OCI-LY1 (cell line): ENCODE measurements around the gene CCDC63.

Experiments
- EZH2 ChIP-seq: fragments of 200-600 bp; sonication (generic), shearing (Covaris generic); IDR thresholded peaks from 2 replicates; pipeline ENCODE4 v1.8.0; 2017; ENCODE audit warnings: borderline replicate concordance, mixed run types, mild to moderate bottlenecking, antibody characterized with exemption, low read length, moderate library complexity, mixed read lengths
- TF ChIP-seq, protein P1 (sequence below): fragments of 200-600 bp; sonication (generic), shearing (Covaris generic); IDR thresholded peaks from 2 replicates; pipeline ENCODE4 v1.5.1; 2017; ENCODE audit warnings: mild to moderate bottlenecking, antibody characterized with exemption, low read length, moderate library complexity, mixed read lengths

DNA sequence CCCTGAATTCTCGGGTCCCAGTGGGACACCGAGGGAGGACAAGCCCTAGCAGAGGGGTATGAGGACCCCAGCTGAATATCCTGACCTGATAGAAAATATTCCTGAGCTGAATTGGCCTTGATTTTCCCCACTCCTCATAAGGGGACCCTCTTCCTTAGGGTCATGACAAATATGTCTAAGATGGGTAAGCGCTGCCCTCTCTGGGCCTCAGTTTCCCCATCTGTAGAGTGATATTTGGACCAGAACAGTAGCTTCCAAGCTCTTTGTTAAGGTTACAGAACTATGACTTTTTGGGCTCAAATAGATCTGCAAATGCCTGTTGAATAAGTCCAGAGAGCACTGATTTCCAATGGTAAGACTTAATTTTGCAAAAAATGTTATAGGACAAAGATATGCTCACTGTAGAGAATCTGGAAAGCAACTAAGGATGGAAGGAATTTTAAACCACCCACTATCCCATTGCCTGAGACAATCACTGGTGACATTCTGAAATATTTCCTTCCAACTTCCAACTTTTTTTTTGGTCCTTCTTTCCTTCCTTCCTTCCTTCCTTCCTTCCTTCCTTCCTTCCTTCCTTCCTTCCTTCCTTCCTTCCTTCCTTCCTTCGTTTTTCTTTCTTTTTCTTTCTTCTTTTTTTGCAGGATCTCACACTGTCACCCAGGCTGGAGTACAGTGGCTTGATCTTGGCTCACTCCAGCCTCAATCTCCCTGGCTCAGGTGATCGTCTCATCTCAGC is 41.6 kb downstream of the CCDC63 start:
- TF ChIP-seq, protein P1, sequence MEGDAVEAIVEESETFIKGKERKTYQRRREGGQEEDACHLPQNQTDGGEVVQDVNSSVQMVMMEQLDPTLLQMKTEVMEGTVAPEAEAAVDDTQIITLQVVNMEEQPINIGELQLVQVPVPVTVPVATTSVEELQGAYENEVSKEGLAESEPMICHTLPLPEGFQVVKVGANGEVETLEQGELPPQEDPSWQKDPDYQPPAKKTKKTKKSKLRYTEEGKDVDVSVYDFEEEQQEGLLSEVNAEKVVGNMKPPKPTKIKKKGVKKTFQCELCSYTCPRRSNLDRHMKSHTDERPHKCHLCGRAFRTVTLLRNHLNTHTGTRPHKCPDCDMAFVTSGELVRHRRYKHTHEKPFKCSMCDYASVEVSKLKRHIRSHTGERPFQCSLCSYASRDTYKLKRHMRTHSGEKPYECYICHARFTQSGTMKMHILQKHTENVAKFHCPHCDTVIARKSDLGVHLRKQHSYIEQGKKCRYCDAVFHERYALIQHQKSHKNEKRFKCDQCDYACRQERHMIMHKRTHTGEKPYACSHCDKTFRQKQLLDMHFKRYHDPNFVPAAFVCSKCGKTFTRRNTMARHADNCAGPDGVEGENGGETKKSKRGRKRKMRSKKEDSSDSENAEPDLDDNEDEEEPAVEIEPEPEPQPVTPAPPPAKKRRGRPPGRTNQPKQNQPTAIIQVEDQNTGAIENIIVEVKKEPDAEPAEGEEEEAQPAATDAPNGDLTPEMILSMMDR, result 0 out of 2 replicates have a peak, but pooled peaks have one; percentile 7
- no peak for TF ChIP-seq EZH2
